ENCODE results near the gene INPP5F. TPM values are rescaled to one million over a fixed set of nuclear protein-coding genes. Genes with fewer than 3 reads are reported as not detected.

INPP5F gene
- total and polyA plus RNA-seq, 2 of the 13 experiments (the other 11 are each of a cell fraction or from before 2014, with no cell fraction given) = 12.5 to 15.7 TPM

- ChIA-PET CTCF (ENCODE audit: low intra/inter-chr PET ratio, low total read pairs) (no interaction called here), POLR2A (no interaction called here)
- no peak overlapping the region for H3K4me3 ChIP-seq (replicated peaks in 1 of 3; ENCODE audit: insufficient read depth in 1 of 3, low read depth in 2 of 3, low read length in 3 of 3)
- no peaks in the 10 kb centered on the region; a peak in 1 of 5 replicates for H3K36me3 ChIP-seq (replicated peaks in 1 of 2; ENCODE audit: control insufficient read depth in 1 of 2, insufficient read depth in 2 of 2, low read length in 2 of 2)
- H4K20me1 ChIP-seq (ENCODE audit: insufficient read depth, low read length) = no peaks in the 10 kb centered on the region
- H3K4me2 ChIP-seq (ENCODE audit: low read depth, low read length) = no peak overlapping the region
- H3K9ac ChIP-seq (ENCODE audit: insufficient read depth, low read depth, low read length) = no peak overlapping the region
- peaks cover 59% of the 10 kb centered on the region for H3K4me1 ChIP-seq (ENCODE audit: insufficient read depth, low read length)
- intact Hi-C loops (cut with micrococcal nuclease; ENCODE audit: unreplicated experiment) (no loop called here), in situ Hi-C loops (cut with HindIII; ENCODE audit: extremely low pct_ligation_motif_present, low pct_unique_long_range_greater_than_20kb) (no loop called here)
- no peaks in the 10 kb centered on the region for H3K27me3 ChIP-seq (ENCODE audit: control insufficient read depth in 1 of 2, insufficient read depth in 2 of 2, low read length in 2 of 2)
- DNase-seq (ENCODE audit: low spot score) = no peak
- no peak for FAIRE-seq
- 100% methylated on average over 1 of the region's 1 CpG for WGBS (ENCODE audit: low lambda C conversion rate)
- no TSS peak for BruUV-seq (replicated peaks)
- H3K9me3 ChIP-seq (ENCODE audit: low read length) = no peaks in the 10 kb centered on the region
- no peak overlapping the region for H2AFZ ChIP-seq (ENCODE audit: low read length)
- H3K79me2 ChIP-seq (ENCODE audit: insufficient read depth, low read length) = peaks cover 63% of the 10 kb centered on the region
- no peak overlapping the region for H3K27ac ChIP-seq (ENCODE audit: extremely low read length, insufficient read depth, low read length)
- no peak for ATAC-seq
- TF ChIP-seq NR1H2 (CRISPR knock-in tag; IDR thresholded peaks at IDR 0.05; ENCODE audit: borderline replicate concordance, low read depth) (no peak), ZNF180 (CRISPR knock-in tag; IDR thresholded peaks at IDR 0.05; ENCODE audit: borderline replicate concordance, low read depth) (no peak), TAF15 (IDR thresholded peaks at IDR 0.05; ENCODE audit: low read depth, low read length, poor library complexity, severe bottlenecking) (no peak), MXD1 (CRISPR knock-in tag; IDR thresholded peaks at IDR 0.05) (no peak), GATAD1 (CRISPR knock-in tag; IDR thresholded peaks at IDR 0.05) (no peak), LCORL (IDR thresholded peaks at IDR 0.05) (no peak), LCORL (CRISPR knock-in tag; IDR thresholded peaks at IDR 0.05) (no peak), RBFOX2 (IDR thresholded peaks at IDR 0.05; ENCODE audit: low read depth, low read length) (no peak), ESRRA (CRISPR knock-in tag; IDR thresholded peaks at IDR 0.05; ENCODE audit: low read depth) (no peak), ZNF407 (CRISPR knock-in tag; IDR thresholded peaks at IDR 0.05; ENCODE audit: not compliant biosample characterization) (no peak)
- TF ChIP-seq, protein P1, sequence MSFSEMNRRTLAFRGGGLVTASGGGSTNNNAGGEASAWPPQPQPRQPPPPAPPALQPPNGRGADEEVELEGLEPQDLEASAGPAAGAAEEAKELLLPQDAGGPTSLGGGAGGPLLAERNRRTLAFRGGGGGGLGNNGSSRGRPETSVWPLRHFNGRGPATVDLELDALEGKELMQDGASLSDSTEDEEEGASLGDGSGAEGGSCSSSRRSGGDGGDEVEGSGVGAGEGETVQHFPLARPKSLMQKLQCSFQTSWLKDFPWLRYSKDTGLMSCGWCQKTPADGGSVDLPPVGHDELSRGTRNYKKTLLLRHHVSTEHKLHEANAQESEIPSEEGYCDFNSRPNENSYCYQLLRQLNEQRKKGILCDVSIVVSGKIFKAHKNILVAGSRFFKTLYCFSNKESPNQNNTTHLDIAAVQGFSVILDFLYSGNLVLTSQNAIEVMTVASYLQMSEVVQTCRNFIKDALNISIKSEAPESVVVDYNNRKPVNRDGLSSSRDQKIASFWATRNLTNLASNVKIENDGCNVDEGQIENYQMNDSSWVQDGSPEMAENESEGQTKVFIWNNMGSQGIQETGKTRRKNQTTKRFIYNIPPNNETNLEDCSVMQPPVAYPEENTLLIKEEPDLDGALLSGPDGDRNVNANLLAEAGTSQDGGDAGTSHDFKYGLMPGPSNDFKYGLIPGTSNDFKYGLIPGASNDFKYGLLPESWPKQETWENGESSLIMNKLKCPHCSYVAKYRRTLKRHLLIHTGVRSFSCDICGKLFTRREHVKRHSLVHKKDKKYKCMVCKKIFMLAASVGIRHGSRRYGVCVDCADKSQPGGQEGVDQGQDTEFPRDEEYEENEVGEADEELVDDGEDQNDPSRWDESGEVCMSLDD (CRISPR knock-in tag; IDR thresholded peaks at IDR 0.05; ENCODE audit: borderline replicate concordance) = no peak
Measured at GRCh38 chr10:119736220-119736619, 10.4 kb downstream of the INPP5F start.
